Measurements from ENCODE around the gene SKA2.
"Not testable (repeated sequence)": the region's sequence is repeated elsewhere in the genome, so short reads cannot be mapped to it uniquely, and the experiment has no call there.

Gene SKA2

GRCh38 chr17:59097876-59098275 lies 57.1 kb downstream of the SKA2 start:
- DNase-seq (ENCODE audit: low spot score), result no peak

GRCh38 chr17:59094861-59095530 lies 60.0 kb downstream of the SKA2 start:
- DNase-seq (ENCODE audit: low spot score), result no peak

- peak; percentile 58 for DNase-seq (ENCODE audit: low spot score)
Observed at GRCh38 chr17:59093702-59094231, 61.2 kb downstream of the SKA2 start.

- no peak for DNase-seq (ENCODE audit: low spot score)
Observed at GRCh38 chr17:59093145-59093701, 61.8 kb downstream of the SKA2 start.

- not testable (repeated sequence) for DNase-seq (ENCODE audit: low spot score)
Observed at GRCh38 chr17:59090593-59090992, 64.4 kb downstream of the SKA2 start.

- DNase-seq (ENCODE audit: low spot score), result no peak
Observed at GRCh38 chr17:59084154-59084553, 70.8 kb downstream of the SKA2 start.

- DNase-seq (ENCODE audit: low spot score), result no peak
Observed at GRCh38 chr17:59074494-59074893, 80.5 kb downstream of the SKA2 start.

- DNase-seq (ENCODE audit: low spot score), result no peak
Observed at GRCh38 chr17:59073972-59074371, 81.0 kb downstream of the SKA2 start.

- DNase-seq (ENCODE audit: low spot score), result no peak
Observed at GRCh38 chr17:59069856-59070255, 85.1 kb downstream of the SKA2 start.

GRCh38 chr17:59067756-59068155 lies 87.2 kb downstream of the SKA2 start:
- no peak for DNase-seq (ENCODE audit: low spot score)

- no peak for DNase-seq (ENCODE audit: low spot score)
Observed at GRCh38 chr17:59067340-59067739, 87.6 kb downstream of the SKA2 start.

GRCh38 chr17:59062509-59062908 lies 92.5 kb downstream of the SKA2 start:
- DNase-seq (ENCODE audit: low spot score), result no peak

All from AG08396 (cell line).